MM.1S (cell line): ENCODE measurements around the gene CDKL2.

Experiments used
- DNase-seq: peaks from one replicate; pipeline ENCODE4 v3.0.0-alpha.2; 2015
- H2AFZ ChIP-seq: fragments of 300-600 bp; sonication (generic); 2 replicates; pipeline ENCODE4 v1.6.0; 2016; ENCODE audit warnings: antibody characterized with exemption, low read length
- H3F3A ChIP-seq: fragments of 300-600 bp; sonication (generic); 2 replicates; pipeline ENCODE4 v1.6.1; 2016; ENCODE audit warnings: mild to moderate bottlenecking, antibody characterized with exemption, low read length, moderate library complexity, mixed read lengths; ENCODE audit not compliant: insufficient read depth
- H3K27ac ChIP-seq: fragments of 300-600 bp; sonication (generic); 2 replicates; pipeline ENCODE4 v1.5.1; 2016; ENCODE audit warnings: mild to moderate bottlenecking, low read length
- H3K27me3 ChIP-seq: fragments of 300-600 bp; sonication (generic); replicated peaks from 2 replicates; pipeline ENCODE4 v1.6.0; 2016; ENCODE audit warnings: low read length; ENCODE audit not compliant: insufficient read depth
- H3K36me3 ChIP-seq: fragments of 300-600 bp; sonication (generic); replicated peaks from 2 replicates; pipeline ENCODE4 v1.6.1; 2016; ENCODE audit warnings: mild to moderate bottlenecking, low read length, mixed read lengths; ENCODE audit not compliant: insufficient read depth
- H3K4me1 ChIP-seq: fragments of 300-600 bp; sonication (generic); 2 replicates; pipeline ENCODE4 v1.6.1; 2016; ENCODE audit warnings: low read length, mixed read lengths
- H3K4me2 ChIP-seq: fragments of 300-600 bp; sonication (generic); 2 replicates; pipeline ENCODE4 v1.6.0; 2016; ENCODE audit warnings: low read depth, low read length
- H3K4me3 ChIP-seq: fragments of 300-600 bp; sonication (generic); 2 replicates; pipeline ENCODE4 v1.5.1; 2016; ENCODE audit warnings: low read length, mixed read lengths
- H3K79me2 ChIP-seq: fragments of 300-600 bp; sonication (generic); 2 replicates; pipeline ENCODE4 v1.6.1; 2016; ENCODE audit warnings: mixed run types, low read length, mixed read lengths
- H3K9ac ChIP-seq: fragments of 300-600 bp; sonication (generic); 2 replicates; pipeline ENCODE4 v1.6.1; 2016; ENCODE audit warnings: low read length, mixed read lengths
- H3K9me2 ChIP-seq: fragments of 300-600 bp; sonication (generic); replicated peaks from 2 replicates; pipeline ENCODE4 v1.6.1; 2016; ENCODE audit warnings: mild to moderate bottlenecking, low read length, mixed read lengths; ENCODE audit not compliant: insufficient read depth
- H3K9me3 ChIP-seq: fragments of 300-600 bp; sonication (generic); replicated peaks from 2 replicates; pipeline ENCODE4 v1.6.1; 2016; ENCODE audit warnings: mild to moderate bottlenecking, low read length, mixed read lengths; ENCODE audit not compliant: insufficient read depth
- H4K20me1 ChIP-seq: fragments of 300-600 bp; sonication (generic); 2 replicates; pipeline ENCODE4 v1.6.1; 2016; ENCODE audit warnings: mild to moderate bottlenecking, low read length, moderate library complexity, mixed read lengths; ENCODE audit not compliant: insufficient read depth
- EZH2 ChIP-seq: fragments of 300-600 bp; sonication (generic); optimal IDR thresholded peaks from 2 replicates; pipeline ENCODE3; 2017; ENCODE audit warnings: low read depth, mild to moderate bottlenecking, antibody characterized with exemption, low read length, mixed read lengths
- EZH2phosphoT487 ChIP-seq: fragments of 300-600 bp; sonication (generic); IDR thresholded peaks from 2 replicates; pipeline ENCODE4 v1.6.1; 2018; ENCODE audit warnings: antibody characterized with exemption, low read length
- TF ChIP-seq, protein P1 (sequence below): fragments of 300-600 bp; sonication (generic); IDR thresholded peaks from 2 replicates; pipeline ENCODE4 v1.5.1; 2016; ENCODE audit warnings: antibody characterized with exemption, low read length, mixed read lengths

CDKL2 gene

GRCh38 chr4:75634951-75635350 is 4.6 kb upstream of the CDKL2 start:
- no peaks in the 10 kb centered on the region for H3K9me3 ChIP-seq
- TF ChIP-seq EZH2: no peak
- no peak overlapping the region for H3K27ac ChIP-seq
- no peaks in the 10 kb centered on the region for H3K79me2 ChIP-seq
- no peaks in the 10 kb centered on the region for H4K20me1 ChIP-seq
- no peaks in the 10 kb centered on the region; the same call in 1 of the 2 replicates for H3K27me3 ChIP-seq
- H3K36me3 ChIP-seq: no peaks in the 10 kb centered on the region
- no peak overlapping the region for H3K4me3 ChIP-seq
- H3K9me2 ChIP-seq: no peaks in the 10 kb centered on the region
- no peak overlapping the region for H3K9ac ChIP-seq
- no peak overlapping the region for H3K4me2 ChIP-seq
- peaks cover 4% of the 10 kb centered on the region; the same call in 1 of the 2 replicates for H3F3A ChIP-seq
- H3K4me1 ChIP-seq: peaks cover 11% of the 10 kb centered on the region
- H2AFZ ChIP-seq: no peak overlapping the region
- no peak for DNase-seq

DNA sequence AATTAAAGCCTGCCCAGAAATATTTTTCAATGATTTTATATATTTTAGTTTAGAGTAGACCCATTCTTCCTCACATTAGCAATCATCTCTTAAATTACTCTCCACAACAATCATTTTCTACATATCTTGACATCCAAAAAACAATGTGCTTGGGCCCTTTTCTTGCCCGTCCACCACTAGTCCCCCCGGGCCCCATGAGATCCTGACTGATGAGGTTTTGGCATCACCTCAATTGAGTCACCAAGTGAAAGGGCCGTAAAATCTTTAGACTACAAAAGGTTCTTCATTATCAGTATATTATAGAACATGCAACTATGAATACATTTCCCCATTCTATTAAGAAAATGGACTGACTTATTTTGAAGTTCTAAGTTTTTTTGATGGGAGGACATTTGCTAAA is 4.0 kb upstream of the CDKL2 start:
- H2AFZ ChIP-seq: no peak overlapping the region
- peaks cover 4% of the 10 kb centered on the region; the same call in 1 of the 2 replicates for H3F3A ChIP-seq
- no peaks in the 10 kb centered on the region for H3K9me3 ChIP-seq
- no peak overlapping the region for H3K4me3 ChIP-seq
- no peak for TF ChIP-seq EZH2
- H4K20me1 ChIP-seq: no peaks in the 10 kb centered on the region
- no peak for DNase-seq
- no peaks in the 10 kb centered on the region; the same call in 1 of the 2 replicates for H3K27me3 ChIP-seq
- H3K36me3 ChIP-seq: no peaks in the 10 kb centered on the region
- H3K4me1 ChIP-seq: peaks cover 11% of the 10 kb centered on the region
- H3K9me2 ChIP-seq: no peaks in the 10 kb centered on the region
- no peaks in the 10 kb centered on the region for H3K79me2 ChIP-seq
- H3K27ac ChIP-seq: no peak overlapping the region
- no peak overlapping the region for H3K4me2 ChIP-seq
- no peak overlapping the region for H3K9ac ChIP-seq

DNA sequence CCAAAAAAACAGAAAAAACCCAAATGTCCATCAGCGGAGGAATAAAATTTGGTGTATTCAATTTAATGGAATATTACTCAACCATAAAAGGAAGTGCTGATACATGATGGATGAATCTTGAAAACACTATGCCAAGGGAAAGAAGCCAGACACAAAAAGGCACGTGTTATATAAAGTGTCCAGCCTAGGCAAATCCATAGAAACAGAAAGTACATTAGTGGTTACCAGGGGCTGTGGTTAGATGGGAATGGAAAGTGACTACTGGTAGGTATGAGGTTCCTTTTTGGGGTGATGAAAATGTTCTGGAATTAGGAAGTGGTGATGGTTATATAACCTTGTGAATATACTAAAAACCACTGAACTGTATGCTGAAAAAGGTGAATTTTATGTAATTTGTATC is 3.5 kb upstream of the CDKL2 start:
- Histone ChIP-seq H3K36me3 (no peaks in the 10 kb centered on the region), H3K4me2 (no peak overlapping the region), H3K4me1 (peaks cover 11% of the 10 kb centered on the region), H2AFZ (no peak overlapping the region), H3F3A (peaks cover 4% of the 10 kb centered on the region; the same call in 1 of the 2 replicates), H3K9me3 (no peaks in the 10 kb centered on the region), H3K27ac (no peak overlapping the region), H4K20me1 (no peaks in the 10 kb centered on the region), H3K9ac (no peak overlapping the region), H3K27me3 (no peaks in the 10 kb centered on the region; the same call in 1 of the 2 replicates), H3K4me3 (no peak overlapping the region), H3K9me2 (no peaks in the 10 kb centered on the region), H3K79me2 (no peaks in the 10 kb centered on the region)
- no peak for TF ChIP-seq EZH2
- TF ChIP-seq, protein P1, sequence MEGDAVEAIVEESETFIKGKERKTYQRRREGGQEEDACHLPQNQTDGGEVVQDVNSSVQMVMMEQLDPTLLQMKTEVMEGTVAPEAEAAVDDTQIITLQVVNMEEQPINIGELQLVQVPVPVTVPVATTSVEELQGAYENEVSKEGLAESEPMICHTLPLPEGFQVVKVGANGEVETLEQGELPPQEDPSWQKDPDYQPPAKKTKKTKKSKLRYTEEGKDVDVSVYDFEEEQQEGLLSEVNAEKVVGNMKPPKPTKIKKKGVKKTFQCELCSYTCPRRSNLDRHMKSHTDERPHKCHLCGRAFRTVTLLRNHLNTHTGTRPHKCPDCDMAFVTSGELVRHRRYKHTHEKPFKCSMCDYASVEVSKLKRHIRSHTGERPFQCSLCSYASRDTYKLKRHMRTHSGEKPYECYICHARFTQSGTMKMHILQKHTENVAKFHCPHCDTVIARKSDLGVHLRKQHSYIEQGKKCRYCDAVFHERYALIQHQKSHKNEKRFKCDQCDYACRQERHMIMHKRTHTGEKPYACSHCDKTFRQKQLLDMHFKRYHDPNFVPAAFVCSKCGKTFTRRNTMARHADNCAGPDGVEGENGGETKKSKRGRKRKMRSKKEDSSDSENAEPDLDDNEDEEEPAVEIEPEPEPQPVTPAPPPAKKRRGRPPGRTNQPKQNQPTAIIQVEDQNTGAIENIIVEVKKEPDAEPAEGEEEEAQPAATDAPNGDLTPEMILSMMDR: no peak
- TF ChIP-seq EZH2phosphoT487: no peak
- peak; percentile 16 for DNase-seq

- DNase-seq: no peak
- no peaks in the 10 kb centered on the region for H3K36me3 ChIP-seq
- TF ChIP-seq EZH2: no peak
- TF ChIP-seq EZH2phosphoT487: no peak
- TF ChIP-seq, protein P1: no peak
- H3K4me2 ChIP-seq: peak overlapping the region; percentile 100
- H3K9me2 ChIP-seq: no peaks in the 10 kb centered on the region
- H3K27ac ChIP-seq: no peak overlapping the region
- H3K79me2 ChIP-seq: no peaks in the 10 kb centered on the region
- no peaks in the 10 kb centered on the region for H3K9me3 ChIP-seq
- H3F3A ChIP-seq: peaks cover 4% of the 10 kb centered on the region; the same call in 1 of the 2 replicates
- peak overlapping the region; percentile 25; the same call in 1 of the 2 replicates for H3K9ac ChIP-seq
- H4K20me1 ChIP-seq: no peaks in the 10 kb centered on the region
- H3K4me1 ChIP-seq: peaks cover 11% of the 10 kb centered on the region
- H2AFZ ChIP-seq: peak overlapping the region; percentile 95
- peak overlapping the region; percentile 73 for H3K4me3 ChIP-seq
- no peaks in the 10 kb centered on the region; the same call in 1 of the 2 replicates for H3K27me3 ChIP-seq
Measured at GRCh38 chr4:75630937-75631329, 605 bp upstream of the CDKL2 start.
